BLaER1 treated with 17β-estradiol and CSF1 and Interleukin-3, amounts not matched to agents 10 nM and 100 nM (cell line): ENCODE measurements around the gene GTSF1L.

Experiments
- H3K27ac ChIP-seq, 11 experiments: shearing (Covaris generic); formaldehyde crosslinking; 2 replicates each; pipeline ENCODE4 v1.8.1; 2022
- H3K27me3 ChIP-seq, 11 experiments: shearing (Covaris generic); formaldehyde crosslinking; 2 replicates each; pipeline ENCODE4 v1.8.1; 2022
- H3K36me3 ChIP-seq, 11 experiments: shearing (Covaris generic); formaldehyde crosslinking; 2 replicates each; pipeline ENCODE4 v1.8.1; 2022
- H3K4me1 ChIP-seq, 10 experiments: shearing (Covaris generic); formaldehyde crosslinking; 2 replicates each; pipeline ENCODE4 v1.8.1; 2022
- H3K4me2 ChIP-seq, 11 experiments: shearing (Covaris generic); formaldehyde crosslinking; 2 replicates each; pipeline ENCODE4 v1.8.1; 2022
- H3K4me3 ChIP-seq, 10 experiments: shearing (Covaris generic); formaldehyde crosslinking; 2 replicates each; pipeline ENCODE4 v1.8.1; 2022
- H3K9ac ChIP-seq, 11 experiments: shearing (Covaris generic); formaldehyde crosslinking; 2 replicates each; pipeline ENCODE4 v1.8.1; 2022
- H3K9me3 ChIP-seq, 11 experiments: shearing (Covaris generic); formaldehyde crosslinking; replicated peaks in 1 of 11; 2 replicates each; pipeline ENCODE4 v1.8.1; 2022
- H4K20me1 ChIP-seq, 11 experiments: shearing (Covaris generic); formaldehyde crosslinking; 2 replicates each; pipeline ENCODE4 v1.8.1; 2022
- Cebpa-rat ChIP-seq, 11 experiments: shearing (Covaris generic); IDR thresholded peaks; 2 replicates each; pipeline ENCODE4 v1.8.1; 2022

The GTSF1L gene

GRCh38 chr20:43740642-43741041 lies 13.8 kb upstream of the GTSF1L start:
- Histone ChIP-seq H3K9ac (no peak overlapping the region), H3K27ac (no peak overlapping the region), H3K4me2 (no peak overlapping the region), H3K36me3 (no peaks in the 10 kb centered on the region), H3K9me3 (no peaks in the 10 kb centered on the region), H4K20me1 (no peaks in the 10 kb centered on the region), H3K27me3 (no peaks in the 10 kb centered on the region), H3K4me1 (peaks cover 15 to 47% (median 30%) of the 10 kb centered on the region in 10 experiments), H3K4me3 (no peak overlapping the region)
- no peak for TF ChIP-seq Cebpa-rat (IDR thresholded peaks at IDR 0.05)

GRCh38 chr20:43739148-43739749 lies 12.4 kb upstream of the GTSF1L start:
- H3K4me3 ChIP-seq: no peak overlapping the region
- no peaks in the 10 kb centered on the region for H3K36me3 ChIP-seq
- TF ChIP-seq Cebpa-rat (IDR thresholded peaks at IDR 0.05): no peak
- H3K9me3 ChIP-seq: no peaks in the 10 kb centered on the region
- no peaks in the 10 kb centered on the region for H3K27me3 ChIP-seq
- no peak overlapping the region for H3K9ac ChIP-seq
- H3K4me2 ChIP-seq: peak overlapping the region in 5 of 11 experiments; percentile 18 to 39 (median 33); a peak in 9 of 22 replicates
- peaks cover 1 to 41% (median 21%) of the 10 kb centered on the region in 10 experiments; a peak in 19 of 20 replicates for H3K4me1 ChIP-seq
- H4K20me1 ChIP-seq: no peaks in the 10 kb centered on the region
- H3K27ac ChIP-seq: no peak overlapping the region

- H4K20me1 ChIP-seq: no peaks in the 10 kb centered on the region
- no peaks in the 10 kb centered on the region for H3K36me3 ChIP-seq
- H3K9ac ChIP-seq: no peak overlapping the region
- H3K4me3 ChIP-seq: no peak overlapping the region
- peak overlapping the region in 4 of 11 experiments; percentile 12 to 27 (median 24); a peak in 2 of 22 replicates for H3K4me2 ChIP-seq
- no peaks in the 10 kb centered on the region for H3K9me3 ChIP-seq
- H3K4me1 ChIP-seq: peaks cover 9 to 49% (median 30%) of the 10 kb centered on the region in 10 experiments
- no peak for TF ChIP-seq Cebpa-rat (IDR thresholded peaks at IDR 0.05)
- no peak overlapping the region for H3K27ac ChIP-seq
- H3K27me3 ChIP-seq: no peaks in the 10 kb centered on the region
Observed at GRCh38 chr20:43737925-43738324, 11.1 kb upstream of the GTSF1L start.

GRCh38 chr20:43736588-43737158 lies 9.9 kb upstream of the GTSF1L start:
- TF ChIP-seq Cebpa-rat (IDR thresholded peaks at IDR 0.05): no peak
- Histone ChIP-seq H4K20me1 (no peaks in the 10 kb centered on the region), H3K27me3 (no peaks in the 10 kb centered on the region), H3K27ac (no peak overlapping the region; a peak in 1 of 22 replicates), H3K36me3 (no peaks in the 10 kb centered on the region), H3K9ac (no peak overlapping the region), H3K4me1 (peaks cover 15 to 62% (median 43%) of the 10 kb centered on the region in 10 experiments), H3K4me2 (peak overlapping the region in 3 of 11 experiments; percentile 4 to 31 (median 21); a peak in 3 of 22 replicates), H3K9me3 (no peaks in the 10 kb centered on the region), H3K4me3 (no peak overlapping the region)

GRCh38 chr20:43731927-43732326 lies 5.1 kb upstream of the GTSF1L start:
- Histone ChIP-seq H4K20me1 (no peaks in the 10 kb centered on the region), H3K27me3 (no peaks in the 10 kb centered on the region), H3K9ac (no peak overlapping the region), H3K27ac (peak overlapping the region in 6 of 11 experiments; percentile 6 to 77 (median 16); a peak in 5 of 22 replicates), H3K4me1 (peaks cover 30 to 65% (median 50%) of the 10 kb centered on the region in 10 experiments), H3K36me3 (no peaks in the 10 kb centered on the region), H3K4me3 (no peak overlapping the region), H3K4me2 (peak overlapping the region; percentile 29 to 94 (median 76); a peak in 20 of 22 replicates), H3K9me3 (peaks cover 0 to 15% (median 6%) of the 10 kb centered on the region in 11 experiments; a peak in 7 of 22 replicates)
- no peak for TF ChIP-seq Cebpa-rat (IDR thresholded peaks at IDR 0.05)

GRCh38 chr20:43731469-43731868 lies 4.7 kb upstream of the GTSF1L start:
- Histone ChIP-seq H3K4me2 (peak overlapping the region in 8 of 11 experiments; percentile 29 to 94 (median 76); a peak in 15 of 22 replicates), H3K36me3 (no peaks in the 10 kb centered on the region), H3K4me1 (peaks cover 30 to 60% (median 48%) of the 10 kb centered on the region in 10 experiments), H3K9me3 (peaks cover 0 to 15% (median 6%) of the 10 kb centered on the region in 11 experiments; a peak in 7 of 22 replicates), H4K20me1 (no peaks in the 10 kb centered on the region), H3K27ac (peak overlapping the region in 3 of 11 experiments; percentile 6 to 77 (median 16); a peak in 1 of 22 replicates), H3K27me3 (no peaks in the 10 kb centered on the region), H3K9ac (no peak overlapping the region), H3K4me3 (no peak overlapping the region)
- TF ChIP-seq Cebpa-rat (IDR thresholded peaks at IDR 0.05): no peak

- TF ChIP-seq Cebpa-rat (IDR thresholded peaks at IDR 0.05): no peak
- Histone ChIP-seq H3K27ac (peak overlapping the region in 9 of 11 experiments; percentile 34 to 73 (median 57); a peak in 15 of 22 replicates), H3K27me3 (no peaks in the 10 kb centered on the region), H4K20me1 (no peaks in the 10 kb centered on the region), H3K36me3 (no peaks in the 10 kb centered on the region), H3K4me1 (peaks cover 36 to 71% (median 64%) of the 10 kb centered on the region in 10 experiments), H3K4me2 (peak overlapping the region; percentile 17 to 67 (median 48); a peak in 21 of 22 replicates), H3K9ac (no peak overlapping the region; a peak in 1 of 22 replicates), H3K9me3 (peaks cover 0 to 15% (median 6%) of the 10 kb centered on the region in 11 experiments; a peak in 7 of 22 replicates), H3K4me3 (no peak overlapping the region)
Observed at GRCh38 chr20:43728686-43729255, 2.0 kb upstream of the GTSF1L start.

- peak overlapping the region in 4 of 11 experiments; percentile 51 to 73 (median 69); a peak in 3 of 22 replicates for H3K27ac ChIP-seq
- no peaks in the 10 kb centered on the region for H4K20me1 ChIP-seq
- TF ChIP-seq Cebpa-rat (IDR thresholded peaks at IDR 0.05): no peak
- H3K4me3 ChIP-seq: no peak overlapping the region
- H3K9me3 ChIP-seq: peaks cover 0 to 15% (median 6%) of the 10 kb centered on the region in 11 experiments; a peak in 7 of 22 replicates
- H3K4me2 ChIP-seq: peak overlapping the region in 8 of 11 experiments; percentile 10 to 67 (median 42); a peak in 8 of 22 replicates
- no peaks in the 10 kb centered on the region for H3K27me3 ChIP-seq
- no peaks in the 10 kb centered on the region for H3K36me3 ChIP-seq
- H3K9ac ChIP-seq: no peak overlapping the region
- peaks cover 32 to 71% (median 64%) of the 10 kb centered on the region in 10 experiments for H3K4me1 ChIP-seq
Observed at GRCh38 chr20:43727980-43728590, 1.3 kb upstream of the GTSF1L start.
